NK-92 treated with Interleukin-12 subunit alpha and Interleukin-12 subunit beta, amount 100 ng/mL, for 24 hours (cell line): ENCODE measurements around the gene SKAP1.

Source experiments
- DNase-seq: peaks from one replicate; lab custom pipeline; 2025; lab: John Stamatoyannopoulos, UW

The SKAP1 gene

GRCh38 chr17:48148029-48148770 lies 281.8 kb downstream of the SKAP1 start:
- no peak for DNase-seq

GRCh38 chr17:48144976-48145798 lies 284.8 kb downstream of the SKAP1 start:
- no peak for DNase-seq

- DNase-seq = no peak
Observed at GRCh38 chr17:48144231-48144630, 285.8 kb downstream of the SKAP1 start.

GRCh38 chr17:48143629-48144028 lies 286.4 kb downstream of the SKAP1 start:
- no peak for DNase-seq

- DNase-seq = no peak
Observed at GRCh38 chr17:48139944-48140343, 290.1 kb downstream of the SKAP1 start.

GRCh38 chr17:48137656-48138055 lies 292.4 kb downstream of the SKAP1 start:
- no peak for DNase-seq

- DNase-seq = no peak
Observed at GRCh38 chr17:48134912-48135480, 295.0 kb downstream of the SKAP1 start.

- no peak for DNase-seq
Observed at GRCh38 chr17:48132385-48132784, 297.6 kb downstream of the SKAP1 start.

GRCh38 chr17:48131216-48131824 lies 298.7 kb downstream of the SKAP1 start:
- DNase-seq = no peak

GRCh38 chr17:48129981-48130380 lies 300.0 kb downstream of the SKAP1 start:
- no peak for DNase-seq

- no peak for DNase-seq
Observed at GRCh38 chr17:48128400-48128799, 301.6 kb downstream of the SKAP1 start.

- DNase-seq = no peak
Observed at GRCh38 chr17:48127371-48128051, 302.5 kb downstream of the SKAP1 start.

GRCh38 chr17:48126532-48126850 lies 303.5 kb downstream of the SKAP1 start:
- DNase-seq = no peak

- no peak for DNase-seq
Observed at GRCh38 chr17:48125829-48126531, 304.0 kb downstream of the SKAP1 start.

GRCh38 chr17:48123776-48124388 lies 306.1 kb downstream of the SKAP1 start:
- no peak for DNase-seq

- DNase-seq = no peak
Observed at GRCh38 chr17:48123111-48123510, 306.9 kb downstream of the SKAP1 start.

GRCh38 chr17:48122665-48123045 lies 307.4 kb downstream of the SKAP1 start:
- no peak for DNase-seq

GRCh38 chr17:48121923-48122664 lies 307.9 kb downstream of the SKAP1 start:
- DNase-seq = no peak

- DNase-seq = no peak
Observed at GRCh38 chr17:48113201-48113676, 316.8 kb downstream of the SKAP1 start.

- DNase-seq = no peak
Observed at GRCh38 chr17:48111937-48112241, 318.1 kb downstream of the SKAP1 start.
